ENCODE results near the gene FAM186B. TPM values are rescaled to one million over a fixed set of nuclear protein-coding genes. Genes with fewer than 3 reads are reported as not detected.

FAM186B gene
- total RNA-seq, 1 experiment from 2014 or later, result 0.39 TPM

GRCh38 chr12:49619286-49619685 lies 13.8 kb upstream of the FAM186B start:
- Mint-ChIP-seq H3K4me3 (no peak overlapping the region), H3K4me1 (peaks cover 39% of the 10 kb centered on the region), H3K27me3 (ENCODE audit: low read depth) (peaks cover 3% of the 10 kb centered on the region; the same call in 1 of the 2 replicates), H3K27ac (peak overlapping the region; percentile 48; the same call in 1 of the 2 replicates), H3K36me3 (no peaks in the 10 kb centered on the region), H3K9me3 (peaks cover 1% of the 10 kb centered on the region; the same call in 1 of the 2 replicates)
- DNase-seq (ENCODE audit: low spot score) (no peak), ATAC-seq (no peak)
- CTCF ChIA-PET, result interaction anchor here (0.6 to 2.0 kb wide), 5 partner anchors 10 to 122 kb away, joined by 3 to 7 read pairs (median 3); partner anchors contain the start of gene TMBIM6
- POLR2A ChIA-PET, result no interaction called here
- no peak for TF ChIP-seq TP53 (CRISPR knock-in tag; IDR thresholded peaks at IDR 0.05)
- no peak for TF ChIP-seq ATF3 (CRISPR knock-in tag; conservative IDR thresholded peaks at IDR 0.05)
- peak; percentile 18; the same call in 1 of the 2 replicates for TF ChIP-seq GABPB1 (CRISPR knock-in tag; IDR thresholded peaks at IDR 0.05)
- no peak for TF ChIP-seq ZNF396 (CRISPR knock-in tag; IDR thresholded peaks at IDR 0.05; ENCODE audit: borderline replicate concordance)

DNA sequence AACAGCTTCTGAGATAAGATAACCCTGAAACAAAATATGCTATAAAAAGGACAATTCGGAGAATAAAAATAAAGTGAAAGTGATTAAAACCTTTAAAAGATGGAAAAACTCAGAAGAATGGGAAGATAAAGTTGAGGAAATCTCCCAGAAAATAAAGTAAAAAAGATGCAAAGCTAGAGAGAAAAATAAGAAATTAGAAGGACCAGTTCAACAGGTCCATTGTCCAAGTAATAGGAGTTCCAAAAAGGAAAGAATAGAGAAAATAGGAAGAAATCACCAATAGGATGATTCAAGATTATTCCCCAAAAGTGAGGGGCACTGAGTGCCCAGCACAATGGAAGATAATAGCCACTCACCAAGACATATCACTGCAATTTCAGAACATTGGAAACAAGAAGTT lies 13.1 kb upstream of the FAM186B start:
- DNase-seq (ENCODE audit: low spot score), result no peak
- CTCF ChIA-PET, result interaction anchor here (1.3 to 1.6 kb wide), 3 partner anchors 38 to 123 kb away, joined by 3 to 7 read pairs (median 4); partner anchors contain the start of gene TMBIM6
- POLR2A ChIA-PET, result interaction anchor here (0.7 kb wide), 1 partner anchor 1408 kb away, joined by 3 read pairs; the partner anchor contains the start of gene SLC11A2

DNA sequence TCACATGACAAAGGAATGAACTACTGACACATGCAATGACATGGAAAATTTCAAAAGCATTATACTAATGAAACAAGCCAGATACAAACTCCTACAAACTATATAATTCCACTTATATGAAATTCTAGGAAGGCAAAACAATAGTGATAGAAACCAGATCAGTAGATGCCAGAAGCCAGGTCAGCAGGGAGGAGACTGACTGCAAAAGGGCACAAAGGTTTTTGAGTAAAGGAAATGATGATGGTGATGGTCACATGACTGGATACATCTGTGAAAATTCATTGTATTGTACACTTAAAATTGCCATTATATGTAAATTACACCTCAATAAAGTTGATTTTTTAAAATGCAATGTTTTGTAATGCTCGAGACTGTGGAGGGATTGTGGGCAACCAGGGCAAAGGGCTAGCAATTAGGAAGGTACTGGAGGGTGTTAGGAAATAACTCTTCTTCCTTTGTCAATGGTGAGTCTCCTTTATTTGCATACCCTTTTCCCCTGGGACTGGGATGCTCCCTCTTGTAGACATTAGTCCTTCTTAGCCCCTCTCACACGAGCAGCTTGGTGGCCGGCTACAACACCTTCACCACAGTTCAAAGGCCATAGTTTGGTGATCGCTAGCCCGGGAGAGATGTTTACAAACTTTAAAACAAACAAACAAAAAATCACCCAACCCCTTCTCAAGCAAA lies 11.2 kb upstream of the FAM186B start:
- Mint-ChIP-seq H3K36me3 (no peaks in the 10 kb centered on the region), H3K9me3 (peaks cover 3% of the 10 kb centered on the region; the same call in 1 of the 2 replicates), H3K27me3 (ENCODE audit: low read depth) (peaks cover 4% of the 10 kb centered on the region; the same call in 1 of the 2 replicates), H3K4me3 (no peak overlapping the region), H3K27ac (0 out of 2 replicates have a peak overlapping the region, but pooled peaks have one; percentile 43), H3K4me1 (peaks cover 29% of the 10 kb centered on the region)
- ChIA-PET CTCF (interaction anchor here (1.3 kb wide), 1 partner anchor 117 kb away, joined by 3 read pairs; no protein-coding TSS in a partner anchor), POLR2A (no interaction called here)
- TF ChIP-seq SP1 (CRISPR knock-in tag; conservative IDR thresholded peaks at IDR 0.05), result no peak
- TF ChIP-seq ZNF232 (CRISPR knock-in tag; IDR thresholded peaks at IDR 0.05), result no peak
- TF ChIP-seq TEAD1 (CRISPR knock-in tag; IDR thresholded peaks at IDR 0.05), result no peak
- peak; percentile 56 for ATAC-seq
- DNase-seq (ENCODE audit: low spot score), result no peak

More for the DNA sequence above, 13.1 kb upstream of the FAM186B start:
- Mint-ChIP-seq H3K27ac (no peak overlapping the region), H3K27me3 (ENCODE audit: low read depth) (peaks cover 4% of the 10 kb centered on the region; the same call in 1 of the 2 replicates), H3K4me3 (no peak overlapping the region), H3K9me3 (peaks cover 3% of the 10 kb centered on the region; the same call in 1 of the 2 replicates), H3K36me3 (no peaks in the 10 kb centered on the region), H3K4me1 (peaks cover 35% of the 10 kb centered on the region)
- TF ChIP-seq, protein P1, sequence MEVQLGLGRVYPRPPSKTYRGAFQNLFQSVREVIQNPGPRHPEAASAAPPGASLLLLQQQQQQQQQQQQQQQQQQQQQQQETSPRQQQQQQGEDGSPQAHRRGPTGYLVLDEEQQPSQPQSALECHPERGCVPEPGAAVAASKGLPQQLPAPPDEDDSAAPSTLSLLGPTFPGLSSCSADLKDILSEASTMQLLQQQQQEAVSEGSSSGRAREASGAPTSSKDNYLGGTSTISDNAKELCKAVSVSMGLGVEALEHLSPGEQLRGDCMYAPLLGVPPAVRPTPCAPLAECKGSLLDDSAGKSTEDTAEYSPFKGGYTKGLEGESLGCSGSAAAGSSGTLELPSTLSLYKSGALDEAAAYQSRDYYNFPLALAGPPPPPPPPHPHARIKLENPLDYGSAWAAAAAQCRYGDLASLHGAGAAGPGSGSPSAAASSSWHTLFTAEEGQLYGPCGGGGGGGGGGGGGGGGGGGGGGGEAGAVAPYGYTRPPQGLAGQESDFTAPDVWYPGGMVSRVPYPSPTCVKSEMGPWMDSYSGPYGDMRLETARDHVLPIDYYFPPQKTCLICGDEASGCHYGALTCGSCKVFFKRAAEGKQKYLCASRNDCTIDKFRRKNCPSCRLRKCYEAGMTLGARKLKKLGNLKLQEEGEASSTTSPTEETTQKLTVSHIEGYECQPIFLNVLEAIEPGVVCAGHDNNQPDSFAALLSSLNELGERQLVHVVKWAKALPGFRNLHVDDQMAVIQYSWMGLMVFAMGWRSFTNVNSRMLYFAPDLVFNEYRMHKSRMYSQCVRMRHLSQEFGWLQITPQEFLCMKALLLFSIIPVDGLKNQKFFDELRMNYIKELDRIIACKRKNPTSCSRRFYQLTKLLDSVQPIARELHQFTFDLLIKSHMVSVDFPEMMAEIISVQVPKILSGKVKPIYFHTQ (CRISPR knock-in tag; IDR thresholded peaks at IDR 0.05), result no peak
- TF ChIP-seq ZNF138 (CRISPR knock-in tag; conservative IDR thresholded peaks at IDR 0.05), result no peak
- no peak for TF ChIP-seq CREM (CRISPR knock-in tag; IDR thresholded peaks at IDR 0.05)
- no peak for TF ChIP-seq FOXP1 (CRISPR knock-in tag; IDR thresholded peaks at IDR 0.05; ENCODE audit: borderline replicate concordance)
- ATAC-seq, result no peak

GRCh38 chr12:49615725-49616124 lies 10.3 kb upstream of the FAM186B start:
- ChIA-PET CTCF (interaction anchor here (1.3 kb wide), 1 partner anchor 8 kb away, joined by 8 read pairs; the partner anchor contains the start of gene PRPF40B), POLR2A (no interaction called here)
- Mint-ChIP-seq H3K27me3 (ENCODE audit: low read depth) (peaks cover 4% of the 10 kb centered on the region; the same call in 1 of the 2 replicates), H3K4me3 (no peak overlapping the region), H3K27ac (no peak overlapping the region), H3K4me1 (peaks cover 22% of the 10 kb centered on the region), H3K9me3 (peaks cover 3% of the 10 kb centered on the region; the same call in 1 of the 2 replicates), H3K36me3 (no peaks in the 10 kb centered on the region)
- DNase-seq (ENCODE audit: low spot score), result no peak
- no peak for ATAC-seq
- TF ChIP-seq ZNF219 (CRISPR knock-in tag; IDR thresholded peaks at IDR 0.05; ENCODE audit: borderline replicate concordance) (no peak), FOXP1 (CRISPR knock-in tag; IDR thresholded peaks at IDR 0.05; ENCODE audit: borderline replicate concordance) (no peak), FOXP4 (CRISPR knock-in tag; IDR thresholded peaks at IDR 0.05) (no peak), NR3C1 (CRISPR knock-in tag; conservative IDR thresholded peaks at IDR 0.05; ENCODE audit: low read depth) (no peak), RORB (CRISPR knock-in tag; IDR thresholded peaks at IDR 0.05) (no peak), IRF1 (CRISPR knock-in tag; IDR thresholded peaks at IDR 0.05) (no peak), ZNF232 (CRISPR knock-in tag; IDR thresholded peaks at IDR 0.05) (no peak), HMGA2 (CRISPR knock-in tag; IDR thresholded peaks at IDR 0.05) (no peak), E2F1 (CRISPR knock-in tag; IDR thresholded peaks at IDR 0.05) (no peak), EMX1 (CRISPR knock-in tag; IDR thresholded peaks at IDR 0.05) (no peak), NR1H2 (CRISPR knock-in tag; IDR thresholded peaks at IDR 0.05) (no peak), OVOL2 (CRISPR knock-in tag; IDR thresholded peaks at IDR 0.05; ENCODE audit: borderline replicate concordance) (no peak)

All from WTC11 (cell line).